CD14-positive monocyte (primary cell): Measurements from ENCODE around the gene ITPA. TPM values are rescaled to one million over a fixed set of nuclear protein-coding genes. Genes with fewer than 3 reads are reported as not detected.

ENCODE experiments used
- DNase-seq, 3 donors: peaks; one replicate each; pipeline ENCODE4 v3.0.0-alpha.2; 2011 to 2022
- H2AFZ ChIP-seq: 2 replicates; pipeline ENCODE4 v1.6.0; 2012; ENCODE audit warnings: mild to moderate bottlenecking, low read depth, low read length, inconsistent platforms; ENCODE audit not compliant: insufficient read depth, poor library complexity, severe bottlenecking
- H3K27ac ChIP-seq, 2 donors: 1 replicate in 1 of 2; 2 replicates in 1 of 2; pipeline ENCODE4 v1.5.1; 2012 to 2013; ENCODE audit warnings: low read length in 2 of 2, control low read depth in 1 of 2, inconsistent platforms in 1 of 2, low read depth in 1 of 2, mild to moderate bottlenecking in 1 of 2
- H3K27me3 ChIP-seq, 2 donors: one replicate each; pipeline versions ENCODE4 v1.6.0 to v1.6.1; 2011 to 2013; ENCODE audit warnings: low read length in 2 of 2; ENCODE audit not compliant: control insufficient read depth in 2 of 2, insufficient read depth in 2 of 2
- H3K36me3 ChIP-seq, 2 donors: replicated peaks in 1 of 2; 1 replicate in 1 of 2; 2 replicates in 1 of 2; pipeline versions ENCODE4 v1.5.1 to v1.6.1; 2012 to 2013; ENCODE audit warnings: low read length in 2 of 2, control low read depth in 1 of 2, inconsistent platforms in 1 of 2, mild to moderate bottlenecking in 1 of 2; ENCODE audit not compliant: insufficient read depth in 2 of 2, control insufficient read depth in 1 of 2
- H3K4me1 ChIP-seq, 2 donors: 1 replicate in 1 of 2; 2 replicates in 1 of 2; pipeline versions ENCODE4 v1.5.1 to v1.6.1; 2012 to 2013; ENCODE audit warnings: low read length in 2 of 2, control low read depth in 1 of 2, inconsistent platforms in 1 of 2, mild to moderate bottlenecking in 1 of 2, moderate library complexity in 1 of 2; ENCODE audit not compliant: insufficient read depth in 2 of 2, control insufficient read depth in 1 of 2
- H3K4me2 ChIP-seq: replicated peaks from 2 replicates; pipeline ENCODE3; 2012; ENCODE audit warnings: low read length, moderate library complexity, mild to moderate bottlenecking; ENCODE audit not compliant: poor library complexity, severe bottlenecking; ENCODE audit errors: extremely low read depth
- H3K4me3 ChIP-seq, 3 experiments: fragments of 200-600 bp in 1 of 3; sonication (generic) in 1 of 3; replicated peaks in 1 of 3; 1 replicate in 2 of 3; 2 replicates in 1 of 3; pipeline ENCODE4 v1.5.1; 2011 to 2013; ENCODE audit warnings: low read length in 3 of 3, mild to moderate bottlenecking in 3 of 3, control low read depth in 2 of 3, low read depth in 2 of 3, inconsistent platforms in 1 of 3, moderate library complexity in 1 of 3
- H3K79me2 ChIP-seq: 2 replicates; pipeline ENCODE4 v1.6.0; 2012; ENCODE audit warnings: mild to moderate bottlenecking, control low read depth, inconsistent platforms, low read length, moderate library complexity; ENCODE audit not compliant: insufficient read depth
- H3K9ac ChIP-seq: 2 replicates; pipeline ENCODE4 v1.6.0; 2017; ENCODE audit warnings: low read length, mild to moderate bottlenecking; ENCODE audit not compliant: insufficient read depth, poor library complexity, severe bottlenecking
- H3K9me3 ChIP-seq, 2 donors: replicated peaks in 1 of 2; 1 replicate in 1 of 2; 2 replicates in 1 of 2; pipeline versions ENCODE4 v1.5.1 to v1.6.1; 2012 to 2013; ENCODE audit warnings: low read length in 2 of 2, control low read depth in 1 of 2; ENCODE audit not compliant: control insufficient read depth in 1 of 2, insufficient read depth in 1 of 2
- H4K20me1 ChIP-seq: 2 replicates; pipeline ENCODE4 v1.6.0; 2012; ENCODE audit warnings: mild to moderate bottlenecking, low read length, control low read depth, moderate library complexity; ENCODE audit not compliant: insufficient read depth
- H3K27ac Mint-ChIP-seq, 7 donors: one replicate each; pipeline ENCODE4 v1.8.0; 2020; ENCODE audit warnings: mild to moderate bottlenecking in 7 of 7, mixed read lengths in 7 of 7, moderate library complexity in 6 of 7, inconsistent platforms in 2 of 7
- H3K27me3 Mint-ChIP-seq, 3 donors: one replicate each; pipeline ENCODE4 v1.8.0; 2021 to 2022; ENCODE audit warnings: low read depth in 3 of 3, mild to moderate bottlenecking in 3 of 3, mixed read lengths in 3 of 3, moderate library complexity in 3 of 3, inconsistent platforms in 1 of 3
- H3K36me3 Mint-ChIP-seq, 2 donors: one replicate each; pipeline ENCODE4 v1.8.0; 2020; ENCODE audit warnings: mixed read lengths in 2 of 2, inconsistent platforms in 1 of 2, mild to moderate bottlenecking in 1 of 2
- H3K4me1 Mint-ChIP-seq: one replicate; pipeline ENCODE4 v1.8.0; 2020; ENCODE audit warnings: mild to moderate bottlenecking, mixed read lengths
- H3K4me3 Mint-ChIP-seq, 2 donors: one replicate each; pipeline ENCODE4 v1.8.0; 2020; ENCODE audit warnings: mild to moderate bottlenecking in 2 of 2, mixed read lengths in 2 of 2, moderate library complexity in 1 of 2
- H3K9me3 Mint-ChIP-seq, 7 donors: one replicate each; pipeline ENCODE4 v1.8.0; 2020 to 2022; ENCODE audit warnings: mixed read lengths in 7 of 7, mild to moderate bottlenecking in 6 of 7, moderate library complexity in 6 of 7, inconsistent platforms in 2 of 7
- WGBS: methylation state at CpG from one replicate; pipeline ENCODE4 v1.1.5; 2013; ENCODE audit warnings: missing lambda C conversion rate; ENCODE audit not compliant: insufficient coverage; 5-methylcytosine and 5-hydroxymethylcytosine counted together
- intact Hi-C, 2 donors: fragments of 100-400 bp; cut with micrococcal nuclease; formaldehyde crosslinking; loops; one replicate each; pipeline versions ENCODE4 v1.15.0 to v1.15.1; 2023
- polyA plus RNA-seq, 3 donors: library from polyadenylated mRNA; depleted of rRNA in 1 of 3; unstranded in 2 of 3; stranded (reverse) in 1 of 3; fragments of 300-500 nt in 2 of 3; fragments of >200 nt in 1 of 3; fragmentation: Illumina TruSeq in 2 of 3; gene quantifications; 1 replicate in 2 of 3; 2 replicates in 1 of 3; pipeline ENCODE4 v1.2.3, GENCODE V29; 2012 to 2021
- TF ChIP-seq, protein P1 (sequence below): fragments of 200-600 bp; IDR thresholded peaks from one replicate; pipeline ENCODE4 v1.8.0; 2022; ENCODE audit warnings: antibody characterized with exemption, mild to moderate bottlenecking

The ITPA gene
- polyA plus RNA-seq, 3 donors = 39.5 to 62.8 (median 57.0) TPM

DNA sequence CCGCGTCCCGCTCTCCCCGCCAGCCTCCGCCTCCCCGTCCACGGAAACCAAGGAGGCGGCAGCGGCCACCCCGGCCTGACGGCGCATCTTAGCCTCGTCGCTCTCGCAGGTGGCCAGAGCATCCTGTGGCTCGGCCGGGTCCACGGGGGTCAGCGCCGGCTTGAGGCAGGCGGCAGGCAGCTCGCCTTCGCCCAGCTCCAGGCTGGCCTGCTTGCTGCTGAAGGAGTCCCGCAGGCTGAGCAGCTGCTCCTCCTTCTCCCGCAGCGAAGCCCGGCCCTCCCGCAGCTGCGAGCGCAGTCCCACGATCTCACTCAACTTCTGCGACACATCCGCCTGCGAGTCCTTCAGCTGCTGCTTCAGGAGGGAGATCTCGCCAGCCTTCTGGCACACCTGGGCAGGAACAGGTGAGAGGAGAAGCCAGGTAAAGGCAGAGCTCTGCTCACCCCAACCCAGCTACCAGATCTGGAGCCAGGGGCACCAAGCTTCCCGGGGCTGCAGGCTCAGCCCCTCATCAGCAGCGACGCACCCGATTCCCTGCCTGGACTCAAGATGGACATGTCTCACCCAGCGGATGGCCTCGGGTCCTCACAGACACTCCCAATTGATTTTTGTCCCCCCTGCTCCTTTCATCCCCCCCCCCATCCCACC lies 44.4 kb upstream of the ITPA start:
- H3K27ac ChIP-seq = no peak overlapping the region
- DNase-seq = no peak
- peak overlapping the region; percentile 53 for H2AFZ ChIP-seq
- peaks cover 0 to 16% of the 10 kb centered on the region in 2 donors for H3K9me3 ChIP-seq
- TF ChIP-seq, protein P1, sequence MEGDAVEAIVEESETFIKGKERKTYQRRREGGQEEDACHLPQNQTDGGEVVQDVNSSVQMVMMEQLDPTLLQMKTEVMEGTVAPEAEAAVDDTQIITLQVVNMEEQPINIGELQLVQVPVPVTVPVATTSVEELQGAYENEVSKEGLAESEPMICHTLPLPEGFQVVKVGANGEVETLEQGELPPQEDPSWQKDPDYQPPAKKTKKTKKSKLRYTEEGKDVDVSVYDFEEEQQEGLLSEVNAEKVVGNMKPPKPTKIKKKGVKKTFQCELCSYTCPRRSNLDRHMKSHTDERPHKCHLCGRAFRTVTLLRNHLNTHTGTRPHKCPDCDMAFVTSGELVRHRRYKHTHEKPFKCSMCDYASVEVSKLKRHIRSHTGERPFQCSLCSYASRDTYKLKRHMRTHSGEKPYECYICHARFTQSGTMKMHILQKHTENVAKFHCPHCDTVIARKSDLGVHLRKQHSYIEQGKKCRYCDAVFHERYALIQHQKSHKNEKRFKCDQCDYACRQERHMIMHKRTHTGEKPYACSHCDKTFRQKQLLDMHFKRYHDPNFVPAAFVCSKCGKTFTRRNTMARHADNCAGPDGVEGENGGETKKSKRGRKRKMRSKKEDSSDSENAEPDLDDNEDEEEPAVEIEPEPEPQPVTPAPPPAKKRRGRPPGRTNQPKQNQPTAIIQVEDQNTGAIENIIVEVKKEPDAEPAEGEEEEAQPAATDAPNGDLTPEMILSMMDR = no peak
- WGBS = 90% methylated on average over 32 of the region's 41 CpGs
- Mint-ChIP-seq H3K9me3 (peaks cover 0 to 7% (median 2%) of the 10 kb centered on the region in 7 donors), H3K4me1 (peaks cover 12% of the 10 kb centered on the region), H3K27ac (peak overlapping the region in 1 of 7 donors; percentile 58), H3K27me3 (peaks cover 33 to 50% (median 46%) of the 10 kb centered on the region in 3 donors), H3K36me3 (peaks cover 0 to 3% of the 10 kb centered on the region in 2 donors), H3K4me3 (peak overlapping the region; percentile 24 to 67)
- intact Hi-C loops = no loop called here
- peak overlapping the region; percentile 0 for H3K4me2 ChIP-seq
- peaks cover under 1% of the 10 kb centered on the region for H3K79me2 ChIP-seq
- H3K4me3 ChIP-seq = no peak overlapping the region
- H3K9ac ChIP-seq = no peak overlapping the region
- no peaks in the 10 kb centered on the region for H4K20me1 ChIP-seq
- H3K4me1 ChIP-seq = peaks cover 3 to 15% of the 10 kb centered on the region in 2 donors
- peaks cover 11 to 38% of the 10 kb centered on the region in 2 donors for H3K27me3 ChIP-seq
- H3K36me3 ChIP-seq = no peaks in the 10 kb centered on the region

DNA sequence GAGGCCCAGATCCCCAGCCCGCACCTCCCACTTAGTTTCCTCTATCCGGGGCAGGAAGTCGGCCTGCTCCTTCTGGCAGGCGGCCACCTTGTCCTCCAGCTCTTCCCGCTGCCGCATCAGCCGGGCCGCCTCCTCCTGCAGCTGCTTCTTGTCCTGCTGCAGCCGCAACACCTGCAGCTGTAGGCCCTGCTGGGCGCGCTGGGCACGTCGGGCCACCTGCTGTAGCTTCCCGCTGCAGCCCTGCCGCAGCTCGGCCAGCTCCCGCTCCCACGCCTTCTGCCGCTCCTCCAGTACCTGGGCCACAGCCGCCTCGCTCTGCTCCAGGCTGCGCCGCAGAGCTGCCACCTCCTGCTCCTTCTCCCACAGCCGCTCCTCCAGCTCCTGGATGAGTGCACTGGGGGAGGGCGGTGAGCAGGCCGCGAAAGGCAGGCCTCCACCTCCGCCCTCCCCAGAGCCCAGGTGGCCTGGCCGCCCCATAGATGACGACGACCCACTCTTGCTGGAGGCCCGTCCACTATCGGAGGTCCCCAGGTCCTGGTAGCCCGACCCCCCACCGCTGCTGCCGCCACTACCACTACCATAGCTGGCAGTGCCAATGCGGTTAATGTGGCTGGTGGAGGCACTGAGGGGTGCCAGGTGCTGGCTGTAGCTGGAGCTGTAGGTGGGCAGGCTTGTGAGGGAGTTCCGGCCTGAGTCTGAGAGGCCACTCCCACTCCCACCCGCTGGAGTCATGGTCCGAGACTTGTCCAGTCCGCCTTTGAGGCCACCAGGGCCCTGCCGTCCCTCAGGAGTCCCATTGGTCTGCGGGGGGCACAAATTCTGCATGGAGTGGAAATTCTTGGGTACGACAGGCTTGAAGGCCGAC lies 43.6 kb upstream of the ITPA start:
- Histone ChIP-seq H3K9me3 (peaks cover 0 to 16% of the 10 kb centered on the region in 2 donors), H3K36me3 (no peaks in the 10 kb centered on the region), H3K4me3 (no peak overlapping the region), H4K20me1 (no peaks in the 10 kb centered on the region), H3K4me1 (peaks cover 0 to 11% of the 10 kb centered on the region in 2 donors), H3K79me2 (no peaks in the 10 kb centered on the region), H3K27me3 (peaks cover 11 to 39% of the 10 kb centered on the region in 2 donors), H3K27ac (no peak overlapping the region), H2AFZ (peak overlapping the region; percentile 53), H3K9ac (no peak overlapping the region), H3K4me2 (no peak overlapping the region)
- TF ChIP-seq, protein P1 = no peak
- Mint-ChIP-seq H3K4me3 (peak overlapping the region; percentile 24 to 67), H3K36me3 (peaks cover 0 to 3% of the 10 kb centered on the region in 2 donors), H3K4me1 (peaks cover 12% of the 10 kb centered on the region), H3K27me3 (peaks cover 38 to 57% (median 52%) of the 10 kb centered on the region in 3 donors), H3K9me3 (peaks cover 0 to 9% (median 2%) of the 10 kb centered on the region in 7 donors), H3K27ac (no peak overlapping the region)
- no peak for DNase-seq
- 44% methylated on average over 32 of the region's 45 CpGs for WGBS
- intact Hi-C loops = no loop called here
